Ishikawa (cell line): Measurements from ENCODE around the gene ITPR2.

Experiments used
- CREB1 ChIP-seq: IDR thresholded peaks from 2 replicates; pipeline ENCODE4 v1.6.1; 2012; ENCODE audit warnings: low read depth
- EGR1 ChIP-seq: IDR thresholded peaks from 2 replicates; pipeline ENCODE4 v1.6.1; 2012
- EP300 ChIP-seq: IDR thresholded peaks from 2 replicates; pipeline ENCODE4 v1.6.1; 2012; ENCODE audit warnings: borderline replicate concordance
- MAX ChIP-seq: IDR thresholded peaks from 2 replicates; pipeline ENCODE4 v1.6.1; 2012
- REST ChIP-seq: IDR thresholded peaks from 2 replicates; pipeline ENCODE4 v1.6.1; 2012; ENCODE audit warnings: low read depth, mild to moderate bottlenecking
- TAF1 ChIP-seq: IDR thresholded peaks from 2 replicates; pipeline ENCODE4 v1.6.1; 2012; ENCODE audit warnings: low read depth, mild to moderate bottlenecking
- TCF12 ChIP-seq: IDR thresholded peaks from 2 replicates; pipeline ENCODE4 v1.6.1; 2012; ENCODE audit warnings: low read depth
- TEAD4 ChIP-seq: IDR thresholded peaks from 2 replicates; pipeline ENCODE4 v1.6.1; 2012
- YY1 ChIP-seq: IDR thresholded peaks from 2 replicates; pipeline ENCODE4 v1.6.1; 2012; ENCODE audit warnings: low read depth
- ZBTB7A ChIP-seq: IDR thresholded peaks from 2 replicates; pipeline ENCODE4 v1.6.1; 2012; ENCODE audit warnings: low read depth

- TF ChIP-seq EGR1 (no peak), TCF12 (no peak), TAF1 (no peak), REST (no peak), YY1 (no peak), EP300 (no peak), MAX (no peak), ZBTB7A (no peak), TEAD4 (no peak), CREB1 (no peak)
Observed at GRCh38 chr12:26303418-26303817, 529.6 kb downstream of the ITPR2 start.
